KMS-11 (cell line): ENCODE measurements around the gene MAP2K5.

Source experiments
- H2AFZ ChIP-seq: fragments of 200-600 bp; sonication (generic); 2 replicates; pipeline ENCODE4 v1.6.1; 2016; ENCODE audit warnings: antibody characterized with exemption, mixed run types, low read depth
- H3K27ac ChIP-seq: fragments of 200-600 bp; sonication (generic); 2 replicates; pipeline ENCODE4 v1.6.1; 2016; ENCODE audit warnings: mild to moderate bottlenecking, mixed run types
- H3K27me3 ChIP-seq: fragments of 200-600 bp; sonication (generic); 2 replicates; pipeline ENCODE4 v1.6.1; 2017; ENCODE audit warnings: mild to moderate bottlenecking, low read depth, mixed run types, moderate library complexity; ENCODE audit not compliant: insufficient read depth
- H3K36me3 ChIP-seq: fragments of 200-600 bp; sonication (generic); 2 replicates; pipeline ENCODE4 v1.6.1; 2017; ENCODE audit warnings: mild to moderate bottlenecking, mixed run types; ENCODE audit not compliant: insufficient read depth
- H3K4me1 ChIP-seq: fragments of 200-600 bp; sonication (generic); 2 replicates; pipeline ENCODE4 v1.6.1; 2016; ENCODE audit warnings: mild to moderate bottlenecking, low read depth, mixed run types; ENCODE audit not compliant: poor library complexity, severe bottlenecking
- H3K4me2 ChIP-seq: fragments of 200-600 bp; sonication (generic); 2 replicates; pipeline ENCODE4 v1.7.0; 2016; ENCODE audit warnings: mild to moderate bottlenecking, mixed run types
- H3K4me3 ChIP-seq: fragments of 200-600 bp; sonication (generic); IDR thresholded peaks from 2 replicates; pipeline ENCODE4 v1.6.1; 2017; ENCODE audit warnings: low read depth, low read length, mixed read lengths; ENCODE audit not compliant: insufficient read depth
- H3K79me2 ChIP-seq: fragments of 200-600 bp; sonication (generic); 2 replicates; pipeline ENCODE4 v1.6.1; 2016; ENCODE audit warnings: low read depth, mixed run types; ENCODE audit not compliant: insufficient read depth
- H3K9ac ChIP-seq: fragments of 200-600 bp; sonication (generic); 2 replicates; pipeline ENCODE4 v1.6.1; 2016; ENCODE audit warnings: mild to moderate bottlenecking, mixed run types
- H4K20me1 ChIP-seq: fragments of 200-600 bp; sonication (generic); 2 replicates; pipeline ENCODE4 v1.6.1; 2016; ENCODE audit warnings: mild to moderate bottlenecking, mixed run types; ENCODE audit not compliant: insufficient read depth
- CTCF ChIP-seq: fragments of 200-600 bp; sonication (generic); conservative IDR thresholded peaks from 2 replicates; pipeline ENCODE4 v1.6.1; 2017; ENCODE audit warnings: low read depth, mild to moderate bottlenecking, antibody characterized with exemption, low read length, moderate library complexity, mixed read lengths

The MAP2K5 gene

DNA sequence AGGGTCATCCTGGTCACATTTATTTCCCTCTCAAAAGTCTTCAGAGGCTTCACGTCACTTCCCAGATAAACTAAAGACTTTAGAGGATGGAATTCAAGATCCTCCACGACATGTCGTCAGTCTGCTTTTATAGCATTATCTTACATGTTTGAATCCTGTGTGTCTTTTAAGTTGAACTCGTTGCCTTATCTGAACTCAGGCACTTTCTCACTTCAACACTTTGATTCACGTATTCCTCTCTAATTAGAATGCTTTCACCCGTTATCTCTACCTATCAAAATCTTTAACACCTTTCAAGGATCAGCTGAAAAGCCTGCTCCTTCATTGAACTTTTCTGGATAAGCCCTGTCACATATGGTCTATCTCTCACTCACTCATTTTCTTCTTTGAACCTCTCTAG, 97.1 kb downstream of the MAP2K5 start:
- no peak overlapping the region for H3K4me3 ChIP-seq
- H3K9ac ChIP-seq: no peak overlapping the region
- peaks cover 5% of the 10 kb centered on the region for H3K4me1 ChIP-seq
- no peak overlapping the region for H3K4me2 ChIP-seq
- H3K79me2 ChIP-seq: no peaks in the 10 kb centered on the region
- H2AFZ ChIP-seq: no peak overlapping the region
- H3K27me3 ChIP-seq: no peaks in the 10 kb centered on the region
- no peaks in the 10 kb centered on the region for H4K20me1 ChIP-seq
- no peaks in the 10 kb centered on the region for H3K36me3 ChIP-seq
- no peak overlapping the region for H3K27ac ChIP-seq
- TF ChIP-seq CTCF: no peak

- H4K20me1 ChIP-seq: no peaks in the 10 kb centered on the region
- H3K36me3 ChIP-seq: no peaks in the 10 kb centered on the region
- no peak overlapping the region for H3K4me2 ChIP-seq
- H3K27ac ChIP-seq: no peak overlapping the region
- H2AFZ ChIP-seq: no peak overlapping the region
- H3K9ac ChIP-seq: no peak overlapping the region
- TF ChIP-seq CTCF: no peak
- no peaks in the 10 kb centered on the region for H3K27me3 ChIP-seq
- H3K79me2 ChIP-seq: no peaks in the 10 kb centered on the region
- H3K4me3 ChIP-seq: no peak overlapping the region
- no peaks in the 10 kb centered on the region for H3K4me1 ChIP-seq
Measured at GRCh38 chr15:67641453-67641852, 99.0 kb downstream of the MAP2K5 start.

DNA sequence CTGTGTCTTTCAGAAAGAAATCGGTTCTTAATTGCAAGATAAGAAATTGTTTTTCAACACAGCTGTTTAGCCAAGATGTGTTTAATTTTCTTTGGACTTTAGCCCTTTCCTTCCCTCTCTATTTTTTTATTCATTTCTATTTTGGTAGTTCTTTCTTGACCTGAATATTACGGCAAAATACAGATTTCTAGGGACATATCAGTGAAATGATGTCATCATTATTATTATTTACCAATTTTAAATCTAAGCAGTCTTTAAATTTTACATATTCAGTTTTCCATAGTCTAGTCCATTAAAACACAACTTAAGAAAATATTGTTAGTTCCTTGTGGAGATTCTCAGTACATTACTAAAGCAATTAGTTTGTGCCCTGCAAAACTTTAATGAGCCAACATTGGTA, 104.3 kb downstream of the MAP2K5 start:
- no peak for TF ChIP-seq CTCF
- Histone ChIP-seq H3K79me2 (no peaks in the 10 kb centered on the region), H3K27ac (no peak overlapping the region), H3K9ac (no peak overlapping the region), H3K36me3 (no peaks in the 10 kb centered on the region), H3K4me2 (no peak overlapping the region), H2AFZ (no peak overlapping the region), H3K27me3 (no peaks in the 10 kb centered on the region), H3K4me1 (no peaks in the 10 kb centered on the region), H4K20me1 (no peaks in the 10 kb centered on the region), H3K4me3 (no peak overlapping the region)

DNA sequence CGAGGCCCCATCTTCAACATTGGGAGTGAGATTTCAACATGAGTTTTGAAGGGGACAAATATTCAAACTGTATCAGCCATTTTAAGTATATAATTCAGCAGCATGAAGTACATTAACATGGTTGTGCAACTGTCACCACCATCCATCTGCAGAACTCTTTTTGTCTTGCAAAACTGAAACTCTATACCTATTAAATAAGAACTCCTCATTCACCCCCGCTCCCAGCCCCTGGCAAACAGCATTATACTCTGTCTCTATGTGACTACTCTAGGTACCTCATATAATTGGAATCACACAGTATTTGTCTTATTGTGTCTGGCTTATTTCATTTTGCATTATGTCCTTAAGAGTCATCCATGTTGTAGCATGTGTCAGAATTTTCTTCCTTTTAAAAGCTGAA, 110.1 kb downstream of the MAP2K5 start:
- Histone ChIP-seq H3K4me2 (no peak overlapping the region), H3K79me2 (no peaks in the 10 kb centered on the region), H3K27ac (no peak overlapping the region), H4K20me1 (no peaks in the 10 kb centered on the region), H3K9ac (no peak overlapping the region), H2AFZ (no peak overlapping the region), H3K4me3 (no peak overlapping the region), H3K27me3 (no peaks in the 10 kb centered on the region), H3K4me1 (no peaks in the 10 kb centered on the region), H3K36me3 (no peaks in the 10 kb centered on the region)
- no peak for TF ChIP-seq CTCF

DNA sequence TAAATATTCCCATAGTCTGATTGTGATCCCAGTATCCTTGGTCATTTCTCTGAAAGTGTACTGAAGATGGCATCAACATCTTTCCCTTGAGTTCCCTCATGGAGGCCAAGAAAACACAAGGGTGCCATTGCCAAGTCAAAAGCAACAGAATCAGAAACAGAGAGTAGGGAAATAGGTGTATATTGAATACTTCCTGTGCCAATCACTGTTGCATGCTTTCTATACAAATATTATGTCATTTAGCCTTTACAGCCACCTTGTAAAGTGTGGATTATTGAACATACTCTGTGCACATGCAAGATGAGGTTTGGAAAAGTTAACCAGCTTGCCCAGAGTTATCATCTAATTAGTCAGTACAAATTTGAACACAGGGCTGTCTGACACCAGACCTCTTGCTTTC, 117.9 kb downstream of the MAP2K5 start:
- H3K36me3 ChIP-seq: no peaks in the 10 kb centered on the region
- H3K4me2 ChIP-seq: no peak overlapping the region
- H2AFZ ChIP-seq: no peak overlapping the region
- TF ChIP-seq CTCF: no peak
- H3K79me2 ChIP-seq: no peaks in the 10 kb centered on the region
- H3K4me3 ChIP-seq: no peak overlapping the region
- no peak overlapping the region for H3K27ac ChIP-seq
- H3K27me3 ChIP-seq: no peaks in the 10 kb centered on the region
- H4K20me1 ChIP-seq: no peaks in the 10 kb centered on the region
- no peaks in the 10 kb centered on the region for H3K4me1 ChIP-seq
- no peak overlapping the region for H3K9ac ChIP-seq
